Right kidney (tissue), 1 donor: Measurements from ENCODE around the gene ENTPD6.

ENCODE experiments used
- DNase-seq: peaks from one replicate; pipeline ENCODE4 v3.0.0-alpha.2; 2016

Gene ENTPD6

DNA sequence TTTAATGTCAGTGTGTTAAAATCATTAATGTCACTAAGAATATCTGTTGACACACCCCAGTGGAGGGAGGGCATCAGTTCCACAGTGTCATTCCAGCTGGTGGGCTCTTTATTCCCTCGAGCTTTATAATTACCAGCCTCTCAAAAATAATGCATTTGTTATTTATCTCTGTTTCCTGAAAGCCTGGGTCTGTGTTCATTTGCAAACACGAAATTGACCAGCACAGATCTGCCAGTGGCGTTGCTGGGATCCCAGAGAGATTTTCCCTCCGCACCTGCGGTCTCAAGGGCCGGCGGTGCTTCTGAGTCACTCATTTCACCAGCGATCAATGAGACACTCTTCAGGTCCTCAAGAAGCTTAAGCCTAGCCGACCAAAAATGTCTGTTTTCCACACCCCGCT lies 46.7 kb downstream of the ENTPD6 start:
- no peak for DNase-seq

DNA sequence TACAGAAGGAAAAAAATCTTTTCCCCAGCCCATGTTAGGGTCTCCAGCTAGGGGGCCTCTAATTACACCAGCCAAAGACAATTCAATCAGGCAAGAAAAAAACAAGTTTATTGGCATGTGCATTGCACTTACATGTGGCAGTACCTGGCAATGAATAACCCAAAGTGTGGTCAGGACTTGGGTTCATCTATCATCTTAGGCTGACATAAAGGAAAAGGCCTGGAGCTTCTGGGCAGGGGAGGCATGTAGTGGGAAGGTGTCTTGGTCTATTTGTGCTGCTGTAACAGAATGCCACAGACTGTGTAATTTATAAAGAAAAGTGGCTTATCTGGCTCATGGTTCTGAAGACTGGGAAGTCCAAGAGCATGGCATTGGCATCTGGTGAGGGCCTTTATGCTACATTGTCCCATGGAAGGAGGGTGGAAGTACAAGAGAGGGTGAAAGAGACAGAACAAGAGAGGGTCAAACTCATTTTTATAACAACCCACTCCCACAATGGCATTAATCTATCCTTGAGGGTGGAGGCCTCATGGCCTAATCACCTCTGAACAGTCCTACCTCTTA lies 48.0 kb downstream of the ENTPD6 start:
- DNase-seq: peak; percentile 1

DNA sequence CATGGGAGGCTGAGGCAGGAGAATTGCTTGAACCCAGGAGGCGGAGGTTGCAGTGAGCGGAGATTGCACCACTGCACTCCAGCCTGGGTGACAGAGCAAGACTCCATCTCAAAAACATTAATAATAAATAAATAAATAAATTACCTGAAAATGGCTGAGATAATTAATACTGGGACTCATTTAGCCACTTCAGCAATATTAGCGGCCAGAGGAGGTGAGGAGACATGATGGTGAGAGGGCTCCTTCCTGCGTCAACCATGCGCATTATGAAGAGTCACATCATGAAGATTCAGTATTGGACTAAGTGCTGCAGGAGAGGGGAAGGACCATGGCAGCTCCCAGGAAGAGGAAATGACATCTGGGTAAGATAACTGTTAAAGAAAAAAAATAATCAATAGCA lies 49.5 kb downstream of the ENTPD6 start:
- DNase-seq: no peak

DNA sequence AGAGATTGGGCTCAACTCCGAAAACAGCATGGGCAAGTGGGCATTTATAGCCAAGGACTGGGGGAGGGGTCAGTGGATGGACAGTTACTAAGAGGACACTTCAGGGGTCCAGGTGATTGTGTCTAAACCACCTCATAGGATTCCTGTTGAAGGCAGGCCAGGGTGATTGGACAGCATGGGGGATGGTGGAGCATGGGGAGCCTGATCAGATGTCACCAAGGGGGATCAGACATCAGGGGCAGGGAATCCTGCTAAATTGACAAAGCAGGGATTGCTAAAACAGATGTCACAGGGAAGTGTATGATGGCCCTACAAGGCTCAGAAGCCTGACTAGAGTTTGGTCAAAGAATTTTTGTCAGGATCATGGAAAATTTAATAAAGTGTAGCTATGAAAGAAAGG lies 49.9 kb downstream of the ENTPD6 start:
- no peak for DNase-seq

DNA sequence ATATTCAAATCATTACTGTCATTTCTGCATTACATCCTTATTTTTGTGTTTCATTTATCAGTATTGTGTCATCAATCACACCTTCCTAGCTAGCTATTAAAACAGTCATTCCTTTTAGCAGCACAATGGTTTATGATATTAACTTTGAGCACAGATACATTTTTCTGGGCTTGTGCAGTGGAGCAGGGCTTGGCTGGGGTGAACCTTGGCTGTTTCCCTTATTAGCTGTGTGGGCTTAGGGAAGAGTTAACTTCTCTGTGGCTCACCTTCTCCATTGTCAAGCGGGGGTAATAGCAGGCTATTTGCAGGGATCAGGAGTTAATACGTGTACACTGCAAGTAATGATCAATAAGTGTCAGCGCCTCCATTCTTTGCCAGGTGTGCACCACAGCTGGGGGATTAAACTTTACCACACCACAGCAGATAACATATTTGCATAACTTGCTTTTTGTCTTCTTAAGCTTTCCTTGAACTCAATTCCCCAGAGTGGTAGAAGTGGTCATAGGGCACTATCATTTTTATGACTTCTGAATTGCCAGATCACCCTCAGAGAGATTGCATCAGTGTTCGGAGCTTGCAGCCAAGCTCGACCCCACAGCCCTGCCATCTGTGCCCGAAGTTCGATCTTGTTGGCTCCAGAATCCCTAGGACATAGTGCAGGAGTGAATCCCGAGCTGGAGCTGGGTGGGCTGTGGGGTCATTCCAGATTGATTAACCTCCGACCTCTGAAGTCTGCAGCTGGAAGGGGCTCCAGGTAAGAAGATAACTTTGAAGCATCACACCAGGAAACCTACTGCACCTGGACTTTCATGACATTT lies 50.9 kb downstream of the ENTPD6 start:
- DNase-seq: no peak

DNA sequence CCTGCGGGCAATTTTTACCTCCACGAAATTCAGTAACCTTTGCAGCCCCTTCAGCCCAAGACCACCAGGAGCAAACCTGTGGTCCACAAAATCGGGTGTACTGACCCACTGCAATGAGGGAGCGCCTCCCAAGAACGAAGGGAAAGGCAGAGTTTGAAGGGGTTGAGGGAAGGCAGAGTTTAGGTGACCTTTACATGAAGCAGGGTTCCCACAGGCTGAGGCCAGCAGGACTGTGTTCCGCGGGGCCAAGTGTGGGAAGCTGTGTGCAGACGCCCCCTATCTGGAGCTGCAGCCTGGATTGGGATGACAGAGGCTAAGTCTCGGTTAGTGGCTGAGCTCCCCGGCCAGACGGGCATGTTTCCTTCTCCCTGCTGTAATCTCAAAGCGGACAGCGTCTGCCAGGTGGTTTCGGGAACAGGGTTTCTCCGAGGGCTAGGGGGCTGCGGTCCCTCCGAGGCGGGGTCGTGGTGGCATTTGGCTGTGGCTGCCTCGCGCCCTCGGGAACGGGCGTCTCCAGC lies 51.5 kb downstream of the ENTPD6 start:
- DNase-seq: no peak

DNA sequence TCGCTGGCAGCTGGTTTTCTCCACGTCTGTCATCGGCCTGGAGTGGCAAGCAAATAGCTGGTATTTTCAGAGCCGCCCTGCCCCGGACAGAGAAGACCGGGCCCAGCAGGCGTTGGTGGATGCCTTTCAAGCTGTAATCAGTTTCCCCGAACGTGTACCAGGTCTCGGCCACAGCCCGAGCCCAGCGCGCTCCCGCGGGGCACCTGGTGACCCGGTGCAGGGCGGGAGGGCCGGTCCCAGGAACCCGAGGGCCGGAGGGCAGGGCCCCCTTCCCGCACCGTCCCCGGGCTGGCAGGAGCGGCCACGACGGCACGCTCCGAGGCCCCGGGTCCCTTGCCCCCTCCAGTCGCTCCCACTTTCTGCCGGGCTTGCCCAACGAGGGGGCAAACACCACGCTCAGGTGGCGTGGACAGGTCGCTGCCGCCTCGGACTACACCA lies 52.0 kb downstream of the ENTPD6 start:
- peak; percentile 89 for DNase-seq

DNA sequence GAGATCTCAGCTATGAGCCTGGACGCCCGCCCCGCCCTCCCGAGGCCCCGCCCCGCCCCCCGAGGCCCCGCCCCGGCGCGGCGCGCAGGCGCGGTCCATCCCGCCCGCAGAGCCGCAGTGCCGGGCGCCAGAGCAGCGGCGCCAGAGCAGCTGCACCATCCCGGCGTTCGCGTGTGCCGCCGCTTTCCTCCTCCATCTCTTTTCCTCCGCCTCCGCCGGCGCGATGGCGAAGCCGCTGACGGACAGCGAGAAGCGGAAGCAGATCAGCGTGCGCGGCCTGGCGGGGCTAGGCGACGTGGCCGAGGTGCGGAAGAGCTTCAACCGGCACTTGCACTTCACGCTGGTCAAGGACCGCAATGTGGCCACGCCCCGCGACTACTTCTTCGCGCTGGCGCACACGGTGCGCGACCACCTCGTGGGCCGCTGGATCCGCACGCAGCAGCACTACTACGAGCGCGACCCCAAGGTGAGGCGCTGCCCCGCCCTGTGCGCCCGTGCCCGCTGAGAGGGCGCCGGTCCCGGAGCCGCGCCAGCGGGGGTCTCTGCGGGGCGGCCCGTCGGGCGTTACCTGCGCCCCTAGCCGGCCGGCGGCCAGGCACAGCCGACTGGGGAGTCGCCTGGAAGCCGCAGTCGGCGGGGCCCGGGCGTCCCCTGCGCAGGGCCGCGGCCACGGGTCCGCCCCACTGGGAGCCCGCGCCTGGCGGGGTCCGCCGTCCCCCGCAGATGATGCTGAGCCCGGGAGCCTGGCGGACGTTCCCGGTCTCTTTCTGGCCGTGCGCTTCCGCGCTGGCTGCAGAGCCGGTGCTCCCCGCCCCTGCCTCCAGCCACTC lies 52.7 kb downstream of the ENTPD6 start, which contains the start of gene PYGB:
PYGB (plus strand) TSS at position 130 of the 830 bp plus-strand sequence; CDS start at position 224, 94 bp downstream.
- peak; percentile 99 for DNase-seq

DNA sequence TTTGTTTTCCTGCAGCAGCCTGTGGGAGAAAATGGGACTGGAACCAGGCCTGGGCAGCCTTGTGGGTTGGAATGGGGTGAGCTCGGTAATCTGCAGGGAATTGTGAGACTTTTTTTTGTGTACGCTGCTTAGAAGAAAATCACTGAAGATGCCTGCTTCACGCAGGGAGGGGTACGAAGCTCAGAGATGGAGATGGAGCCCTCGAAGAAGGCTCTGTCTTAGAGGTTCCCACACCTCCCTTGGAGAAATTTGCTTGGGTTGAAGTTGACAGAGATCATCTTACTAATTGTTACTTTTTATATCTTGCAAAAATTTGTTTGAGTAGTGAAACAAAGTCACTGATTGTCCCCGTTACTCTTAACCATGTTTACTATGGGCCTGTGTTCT lies 53.3 kb downstream of the ENTPD6 start:
- DNase-seq: no peak

DNA sequence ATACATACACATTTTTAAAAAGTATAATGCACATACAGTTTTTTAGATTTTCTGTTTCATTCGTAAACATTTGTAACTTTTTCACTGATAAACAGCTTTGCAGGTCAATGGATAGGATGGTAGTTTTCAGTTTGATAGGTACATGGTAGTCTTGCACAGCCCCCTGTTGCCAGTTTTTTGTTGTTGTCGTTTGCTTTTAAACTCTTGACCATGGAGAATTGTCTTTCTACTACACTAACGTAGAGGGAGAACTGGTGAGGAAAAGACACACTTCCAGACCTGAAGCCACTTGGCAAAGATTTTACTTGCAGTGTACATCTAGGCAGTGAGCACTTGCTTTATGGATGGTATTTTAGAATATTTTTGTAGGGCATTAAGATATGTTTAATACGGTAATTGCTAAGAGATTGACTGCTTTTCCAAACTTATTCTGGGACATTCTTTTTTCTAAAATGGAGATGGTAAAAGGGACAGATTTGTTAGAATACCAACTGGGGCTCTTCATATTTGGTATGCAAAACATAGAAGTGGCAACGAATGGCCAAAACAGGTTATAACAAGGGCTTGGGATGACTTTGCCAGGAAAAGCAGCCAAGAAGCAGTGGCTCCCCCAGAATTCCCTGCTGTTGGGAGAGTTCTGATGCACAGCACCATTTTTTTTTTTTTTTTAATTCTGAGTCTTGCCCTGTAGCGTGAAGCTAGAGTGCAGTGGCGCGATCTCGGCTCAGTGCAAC lies 53.9 kb downstream of the ENTPD6 start:
- no peak for DNase-seq

DNA sequence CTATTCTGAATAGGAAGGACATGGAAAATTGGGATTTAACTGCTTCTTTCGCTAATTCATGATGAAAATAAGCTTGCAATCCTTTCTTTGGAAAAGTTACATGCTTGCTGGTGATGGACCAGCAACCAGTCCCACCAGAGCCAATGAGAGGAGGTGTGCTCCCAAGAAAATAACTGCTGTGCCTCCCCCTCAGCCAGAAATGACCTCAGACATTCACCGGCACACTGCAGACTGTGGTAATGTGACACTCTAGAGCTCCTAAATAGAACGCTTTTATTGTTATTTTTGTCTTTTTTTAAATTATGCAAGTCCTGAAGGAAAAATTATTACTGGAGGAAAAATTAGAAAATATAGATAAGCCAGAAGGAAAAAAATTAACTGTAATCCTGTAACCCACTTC lies 55.0 kb downstream of the ENTPD6 start:
- no peak for DNase-seq

DNA sequence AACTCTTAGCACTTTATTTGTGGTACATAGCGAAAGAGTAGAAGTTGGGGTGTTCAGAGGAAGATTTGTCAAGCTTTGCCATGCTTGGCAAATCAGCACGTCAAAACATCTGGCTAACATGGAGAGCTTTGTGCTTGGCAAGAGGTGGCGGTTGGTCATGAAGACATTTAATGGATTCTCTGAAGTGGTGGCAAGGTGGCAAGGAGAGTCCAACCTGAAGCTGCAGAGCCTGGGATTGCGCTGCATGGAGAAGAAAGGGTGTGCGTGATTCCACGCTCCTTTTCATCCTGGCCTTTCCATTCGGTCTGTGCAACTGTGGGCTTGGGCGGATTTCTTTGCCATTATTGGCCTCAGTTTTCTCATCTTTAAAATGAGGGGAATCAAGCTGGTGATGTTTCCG lies 55.5 kb downstream of the ENTPD6 start:
- no peak for DNase-seq

DNA sequence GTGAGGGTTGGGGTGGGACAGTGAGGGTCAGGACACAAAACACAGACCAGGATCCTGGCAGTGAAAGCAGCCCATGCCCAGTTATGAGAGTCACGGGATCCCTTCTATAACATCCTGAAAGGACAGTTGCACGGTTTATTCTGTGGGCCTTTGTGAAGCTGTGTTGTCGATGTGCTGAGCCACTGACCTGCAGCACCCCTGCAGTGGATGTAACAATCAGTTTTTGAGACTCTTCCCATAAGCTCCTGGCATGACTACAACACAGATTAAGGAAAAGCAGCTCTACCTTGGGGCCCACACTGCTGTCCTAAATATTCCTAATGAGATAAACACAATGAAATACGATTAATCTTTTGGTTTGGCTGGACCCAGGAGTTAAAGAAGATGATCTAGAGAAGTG lies 56.0 kb downstream of the ENTPD6 start:
- DNase-seq: no peak

DNA sequence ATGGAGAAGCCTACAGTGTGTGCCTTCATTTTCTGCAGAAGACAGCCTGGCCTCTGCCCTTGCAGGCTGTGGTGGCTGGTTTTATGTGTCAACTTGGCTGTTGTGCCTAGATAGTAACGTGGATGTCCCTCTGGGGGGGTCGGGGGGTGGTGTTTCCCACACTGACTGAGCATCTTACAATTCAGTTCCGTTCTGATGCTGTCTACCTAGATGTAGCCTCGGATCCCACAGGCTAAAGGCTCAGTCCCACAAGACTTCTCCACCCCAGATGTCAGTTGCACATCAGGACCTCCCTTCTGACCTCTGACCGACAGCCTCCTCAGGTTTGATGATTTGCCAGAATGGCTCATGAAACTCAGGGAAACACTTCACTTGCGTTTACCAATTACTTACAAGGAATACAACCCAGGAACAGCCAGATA lies 56.7 kb downstream of the ENTPD6 start:
- no peak for DNase-seq

DNA sequence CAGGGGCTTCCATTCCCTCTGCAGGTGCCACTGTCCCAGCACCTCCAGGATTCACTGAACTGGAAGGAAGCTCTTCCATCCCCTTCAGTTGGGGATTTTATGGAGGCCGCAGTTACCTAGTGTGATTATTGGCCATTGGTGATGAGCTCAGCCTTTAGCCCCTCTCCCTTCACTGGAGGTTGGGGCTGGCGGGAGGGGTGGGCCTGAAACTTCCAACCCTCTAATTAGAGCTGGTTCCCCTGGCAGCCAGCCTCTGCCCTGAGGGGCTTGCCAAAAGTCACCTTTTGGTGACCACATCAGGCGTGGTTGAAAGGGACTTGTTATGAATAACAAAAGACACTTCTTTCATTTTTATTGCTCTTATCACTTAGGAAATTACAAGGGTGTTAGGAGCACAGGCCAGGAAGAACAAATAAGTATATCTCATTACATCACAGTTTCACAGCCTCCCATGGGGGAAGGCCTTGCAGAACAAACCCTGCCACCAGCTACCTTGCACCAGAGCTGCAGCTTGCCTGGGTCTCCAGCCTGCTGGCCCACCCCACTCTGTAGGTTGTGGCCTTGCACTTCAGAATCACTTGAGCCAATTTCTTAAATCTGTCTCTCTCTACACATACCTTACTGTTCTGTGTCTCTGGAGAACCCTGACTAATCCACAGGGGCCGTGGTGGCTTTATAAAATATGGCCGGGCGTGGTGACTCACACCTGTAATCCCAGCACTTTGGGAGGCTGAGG lies 57.3 kb downstream of the ENTPD6 start:
- no peak for DNase-seq

DNA sequence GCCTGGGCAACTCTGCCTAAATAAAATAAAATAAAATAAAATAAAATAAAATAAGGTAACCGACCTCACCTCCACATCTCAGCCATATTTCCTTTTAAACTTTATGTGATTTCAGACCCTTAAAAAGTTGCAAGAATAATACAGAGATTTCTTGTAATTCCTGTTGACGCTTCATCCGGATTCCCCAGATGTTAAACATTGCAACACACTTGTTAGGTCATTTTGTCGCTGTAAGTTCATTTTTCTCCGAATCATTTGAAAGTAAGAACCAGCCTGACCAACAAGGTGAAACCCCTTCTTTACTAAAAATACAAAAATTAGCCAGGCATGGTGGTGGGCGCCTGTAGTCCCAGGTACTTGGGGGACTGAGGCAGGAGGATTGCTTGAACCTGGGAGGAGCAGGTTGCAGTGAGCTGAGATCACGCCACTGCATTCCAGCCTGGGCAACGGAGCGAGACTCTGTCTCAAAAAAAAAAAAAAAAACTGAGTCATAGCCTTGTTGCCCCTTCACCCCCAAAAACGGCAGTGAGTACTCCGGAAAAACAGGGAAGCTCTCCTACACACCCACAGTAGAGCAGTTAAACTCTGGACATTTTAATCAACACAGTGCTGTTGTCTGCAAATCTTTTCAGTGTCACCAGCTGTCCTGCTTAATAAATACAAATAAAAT lies 58.2 kb downstream of the ENTPD6 start:
- no peak for DNase-seq

DNA sequence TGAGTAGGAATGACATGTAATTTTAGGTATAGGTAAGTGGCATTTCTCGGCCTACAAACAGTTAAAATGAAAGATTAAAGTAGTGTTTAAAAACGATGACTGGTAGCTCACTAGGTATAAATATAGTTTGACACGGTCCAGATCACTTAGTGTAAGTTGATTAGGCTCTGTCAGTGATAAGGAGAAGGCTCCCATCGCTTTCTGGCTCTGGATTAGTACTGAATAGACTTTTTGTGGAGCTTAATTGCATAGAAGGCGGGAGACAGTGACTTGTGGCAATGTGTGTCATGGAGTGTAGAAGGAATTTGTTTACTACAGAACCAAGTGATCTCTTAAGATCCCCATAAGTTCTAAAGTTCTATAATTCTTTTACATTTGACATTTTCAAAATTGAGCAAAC lies 59.1 kb downstream of the ENTPD6 start:
- no peak for DNase-seq

DNA sequence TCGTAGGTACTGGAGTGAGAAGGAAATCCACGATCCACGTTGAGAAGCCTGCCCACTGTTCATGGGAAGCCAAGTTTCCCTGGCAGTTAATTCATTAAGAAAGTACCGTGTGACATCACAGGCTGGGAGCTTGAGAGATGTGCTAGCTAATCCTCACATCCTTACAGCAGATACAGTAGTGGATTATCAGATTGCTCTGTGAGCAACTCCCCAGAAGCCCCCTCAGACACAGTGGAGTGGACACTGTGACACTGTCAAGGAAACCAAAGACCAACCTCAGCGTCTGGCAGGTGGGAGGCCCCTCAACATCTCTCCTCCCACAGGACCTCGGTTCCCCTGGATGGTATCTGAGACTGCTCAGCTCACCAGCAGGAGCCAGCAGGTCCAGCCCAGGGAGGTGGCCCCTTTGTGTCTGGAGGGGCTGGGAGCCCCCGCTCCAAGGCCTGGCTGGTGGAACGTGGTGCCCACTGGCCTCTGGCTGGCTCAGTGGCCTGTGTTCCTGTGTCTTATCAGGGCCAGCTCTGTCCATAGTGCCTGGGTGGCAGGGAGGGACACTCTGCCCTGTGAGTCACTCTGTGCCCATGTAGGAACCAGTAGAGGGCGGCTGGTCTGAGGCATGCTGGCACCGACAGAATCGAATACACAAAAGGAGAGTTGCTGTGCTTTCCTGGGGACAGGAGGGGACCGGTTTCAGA lies 59.6 kb downstream of the ENTPD6 start:
- DNase-seq: no peak

DNA sequence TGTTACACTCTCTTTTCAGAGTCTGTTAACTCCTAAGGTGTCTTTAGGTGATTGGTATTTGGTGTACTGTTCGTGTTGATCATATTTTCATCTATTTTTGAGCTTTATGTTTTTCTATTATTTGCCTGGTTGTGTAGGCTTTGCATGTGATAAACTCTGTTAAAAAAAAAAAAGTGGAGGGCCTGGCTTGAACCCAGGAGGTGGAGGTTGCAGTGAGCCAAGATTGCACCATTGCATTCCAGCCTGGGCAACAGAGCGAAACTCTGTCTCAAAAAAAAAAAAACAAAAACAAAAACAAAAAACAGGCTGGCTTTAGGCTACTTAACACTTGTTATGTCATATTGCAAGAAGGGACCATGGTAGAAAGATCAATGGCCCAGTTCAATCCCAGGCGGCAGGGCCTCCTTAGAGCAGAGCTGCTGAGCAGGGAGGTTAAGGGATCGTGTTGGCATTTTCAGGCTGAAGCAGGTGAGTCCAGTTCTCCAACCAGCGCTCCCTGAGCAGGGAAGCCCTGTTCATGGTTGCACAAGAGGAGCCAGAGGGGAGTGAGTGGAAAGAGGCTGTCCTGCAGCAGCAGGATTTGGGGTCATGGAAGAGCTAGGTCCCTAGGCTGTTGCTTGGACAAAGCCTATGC lies 60.8 kb downstream of the ENTPD6 start:
- no peak for DNase-seq

DNA sequence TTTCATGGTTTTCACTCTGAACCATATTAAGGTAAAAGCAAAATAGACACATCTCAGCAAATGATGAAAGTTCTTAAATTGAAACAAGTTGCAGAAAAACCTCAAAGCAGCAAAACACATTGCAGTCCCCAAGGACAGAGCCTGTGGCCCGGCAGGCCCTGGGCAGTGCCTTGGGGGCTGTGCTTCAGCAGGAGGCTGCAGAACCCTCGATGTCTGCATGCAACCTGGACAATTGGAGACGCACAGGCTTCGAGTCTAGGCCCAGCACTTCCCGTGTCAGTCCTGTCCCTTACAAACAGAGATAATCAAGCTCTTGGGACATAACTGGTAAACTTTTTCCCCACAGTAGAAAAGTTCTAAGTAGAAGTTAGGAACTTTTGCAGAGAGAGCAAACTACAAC lies 61.6 kb downstream of the ENTPD6 start:
- no peak for DNase-seq
